ENCODE measurements around the gene APH1A. TPM values are rescaled to one million over a fixed set of nuclear protein-coding genes. Genes with fewer than 3 reads are reported as not detected.

The APH1A gene
- total and polyA plus RNA-seq, 2 of the 13 experiments (the other 11 are each of a cell fraction or from before 2014, with no cell fraction given) = 114 to 130 TPM

GRCh38 chr1:150268705-150269403 lies at the start of gene APH1A (continued):
- TF ChIP-seq ZHX1 (CRISPR knock-in tag; IDR thresholded peaks at IDR 0.05; ENCODE audit: low read depth) (no peak), NR0B2 (CRISPR knock-in tag; IDR thresholded peaks at IDR 0.05) (peak; percentile 25; the same call in 1 of the 2 replicates), ATM (IDR thresholded peaks at IDR 0.05; ENCODE audit: borderline replicate concordance) (no peak), HNF4A (CRISPR knock-in tag; IDR thresholded peaks at IDR 0.05) (0 out of 2 replicates have a peak, but pooled peaks have one; percentile 16), ZFP91 (CRISPR knock-in tag; IDR thresholded peaks at IDR 0.05; ENCODE audit: borderline replicate concordance) (peak; percentile 81), TFDP1 (CRISPR knock-in tag; IDR thresholded peaks at IDR 0.05; ENCODE audit: borderline replicate concordance) (peak; percentile 50; the same call in 1 of the 2 replicates), ZNF276 (CRISPR knock-in tag; IDR thresholded peaks at IDR 0.05; ENCODE audit: low read depth) (no peak; the same call in 1 of the 2 replicates), KLF16 (CRISPR knock-in tag; IDR thresholded peaks at IDR 0.05) (peak in 1 of 2 experiments; percentile 83; a peak in 2 of 4 replicates), PBX2 (CRISPR knock-in tag; IDR thresholded peaks at IDR 0.05) (no peak), ZNF652 (CRISPR knock-in tag; IDR thresholded peaks at IDR 0.05; ENCODE audit: borderline replicate concordance, low read depth) (no peak), SP2 (CRISPR knock-in tag; IDR thresholded peaks at IDR 0.05) (peak; percentile 73), POLR2G (IDR thresholded peaks at IDR 0.05; ENCODE audit: low read depth, low read length) (peak; percentile 70), ZNF772 (CRISPR knock-in tag; IDR thresholded peaks at IDR 0.05) (peak; percentile 86; the same call in 1 of the 2 replicates), ZNF564 (CRISPR knock-in tag; IDR thresholded peaks at IDR 0.05) (0 out of 2 replicates have a peak, but pooled peaks have one; percentile 37), FOXC1 (CRISPR knock-in tag; IDR thresholded peaks at IDR 0.05; ENCODE audit: borderline replicate concordance) (no peak), ZNF235 (CRISPR knock-in tag; IDR thresholded peaks at IDR 0.05; ENCODE audit: borderline replicate concordance) (no peak), CREM (IDR thresholded peaks at IDR 0.05) (peak; percentile 93), CREM (CRISPR knock-in tag; IDR thresholded peaks at IDR 0.05) (no peak; the same call in 1 of the 2 replicates), SOX13 (IDR thresholded peaks at IDR 0.05) (no peak), SOX13 (CRISPR knock-in tag; conservative IDR thresholded peaks at IDR 0.05 in 1 of 2, IDR thresholded peaks at IDR 0.05 in 1 of 2) (peak in 1 of 2 experiments; percentile 34; a peak in 1 of 4 replicates)

Data from HepG2 (cell line).